Liver (tissue), 9 donors: ENCODE results near the gene HAAO. TPM values are rescaled to one million over a fixed set of nuclear protein-coding genes. Genes with fewer than 3 reads are reported as not detected.

Experiments used
- DNase-seq: peaks from one replicate; pipeline ENCODE4 v3.0.0-alpha.2; 2017; ENCODE audit warnings: low spot score
- H3K27ac ChIP-seq, 2 donors: one replicate each; pipeline ENCODE4 v1.7.0; 2013; ENCODE audit warnings: inconsistent platforms in 2 of 2, low read length in 2 of 2, control low read depth in 1 of 2, low read depth in 1 of 2, mild to moderate bottlenecking in 1 of 2
- H3K27me3 ChIP-seq, 4 donors: one replicate each; pipeline versions ENCODE4 v1.6.1 to v1.7.0; 2013; ENCODE audit warnings: low read length in 3 of 4, inconsistent platforms in 1 of 4, mild to moderate bottlenecking in 1 of 4, moderate library complexity in 1 of 4; ENCODE audit not compliant: control insufficient read depth in 4 of 4, insufficient read depth in 4 of 4
- H3K36me3 ChIP-seq, 4 donors: one replicate each; pipeline versions ENCODE4 v1.6.1 to v1.7.0; 2013; ENCODE audit warnings: low read length in 3 of 4, mild to moderate bottlenecking in 3 of 4, low read depth in 1 of 4, moderate library complexity in 1 of 4; ENCODE audit not compliant: control insufficient read depth in 4 of 4, insufficient read depth in 3 of 4
- H3K4me1 ChIP-seq, 4 donors: one replicate each; pipeline versions ENCODE4 v1.6.1 to v1.7.0; 2013; ENCODE audit warnings: low read length in 3 of 4, mild to moderate bottlenecking in 3 of 4, moderate library complexity in 1 of 4; ENCODE audit not compliant: control insufficient read depth in 4 of 4, insufficient read depth in 4 of 4
- H3K4me3 ChIP-seq, 3 donors: one replicate each; pipeline versions ENCODE4 v1.6.1 to v1.7.0; 2013; ENCODE audit warnings: low read length in 3 of 3, control low read depth in 1 of 3, low read depth in 1 of 3, mild to moderate bottlenecking in 1 of 3
- H3K9ac ChIP-seq, 2 donors: one replicate each; pipeline ENCODE4 v1.7.0; 2013; ENCODE audit warnings: low read length in 2 of 2, mild to moderate bottlenecking in 2 of 2, moderate library complexity in 2 of 2, control low read depth in 1 of 2, low read depth in 1 of 2
- H3K9me3 ChIP-seq, 4 donors: one replicate each; pipeline versions ENCODE4 v1.6.1 to v1.7.0; 2013; ENCODE audit warnings: low read length in 3 of 4; ENCODE audit not compliant: control insufficient read depth in 4 of 4
- CTCF ChIP-seq: fragments of 150-350 bp; IDR thresholded peaks from 2 replicates; pipeline ENCODE4 v1.5.1; 2017; ENCODE audit warnings: improper control_type of control experiment, low read depth, low read length; ENCODE audit not compliant: missing input control
- EGR1 ChIP-seq, 2 donors: IDR thresholded peaks; 2 replicates each; pipeline ENCODE4 v1.6.1; 2016 to 2018; ENCODE audit warnings: antibody characterized with exemption in 2 of 2, low read depth in 2 of 2
- FOXA1 ChIP-seq: IDR thresholded peaks from 2 replicates; pipeline ENCODE4 v1.6.1; 2016; ENCODE audit warnings: antibody characterized with exemption
- FOXA2 ChIP-seq: IDR thresholded peaks from 2 replicates; pipeline ENCODE4 v1.6.1; 2016; ENCODE audit warnings: antibody characterized with exemption
- GABPA ChIP-seq, 2 donors: IDR thresholded peaks in 1 of 2; conservative IDR thresholded peaks in 1 of 2; 2 replicates each; pipeline ENCODE4 v1.6.1; 2016; ENCODE audit warnings: antibody characterized with exemption in 2 of 2, mild to moderate bottlenecking in 1 of 2, moderate library complexity in 1 of 2
- HNF4A ChIP-seq, 2 donors: conservative IDR thresholded peaks; 2 replicates each; pipeline ENCODE4 v1.6.1; 2016; ENCODE audit warnings: antibody characterized with exemption in 2 of 2, mild to moderate bottlenecking in 2 of 2
- HNF4G ChIP-seq: IDR thresholded peaks from 2 replicates; pipeline ENCODE4 v1.6.1; 2016; ENCODE audit warnings: antibody characterized with exemption
- JUND ChIP-seq, 2 donors: IDR thresholded peaks; 2 replicates each; pipeline ENCODE4 v1.6.1; 2016; ENCODE audit warnings: antibody characterized with exemption in 2 of 2
- NR2F2 ChIP-seq: IDR thresholded peaks from 2 replicates; pipeline ENCODE4 v1.6.1; 2016; ENCODE audit warnings: antibody characterized with exemption
- RAD21 ChIP-seq, 2 donors: IDR thresholded peaks; 2 replicates each; pipeline ENCODE4 v1.6.1; 2016; ENCODE audit warnings: antibody characterized with exemption in 2 of 2, mild to moderate bottlenecking in 2 of 2
- RXRA ChIP-seq, 2 donors: IDR thresholded peaks; 2 replicates each; pipeline ENCODE4 v1.6.1; 2017 to 2018; ENCODE audit warnings: antibody characterized with exemption in 2 of 2, mild to moderate bottlenecking in 1 of 2
- SP1 ChIP-seq: IDR thresholded peaks from 2 replicates; pipeline ENCODE4 v1.6.1; 2018; ENCODE audit warnings: antibody characterized with exemption, mild to moderate bottlenecking
- TAF1 ChIP-seq: conservative IDR thresholded peaks from 2 replicates; pipeline ENCODE4 v1.6.1; 2016; ENCODE audit warnings: antibody characterized with exemption, mild to moderate bottlenecking
- YY1 ChIP-seq: IDR thresholded peaks from 2 replicates; pipeline ENCODE4 v1.6.1; 2016; ENCODE audit warnings: antibody characterized with exemption, mild to moderate bottlenecking
- ZBTB33 ChIP-seq: IDR thresholded peaks from 2 replicates; pipeline ENCODE4 v1.6.1; 2016; ENCODE audit warnings: antibody characterized with exemption
- WGBS: extraction: QIAGEN DNeasy Blood & Tissue Kit; methylation state at CpG from one replicate; pipeline ENCODE4 v1.1.7; 2013; 5-methylcytosine and 5-hydroxymethylcytosine counted together
- polyA plus RNA-seq, 2 donors: library from polyadenylated mRNA; stranded (reverse) in 1 of 2; unstranded in 1 of 2; fragments of 200-250 nt in 1 of 2; fragments of >200 nt in 1 of 2; fragmentation: Nextera tagmentation in 1 of 2; extraction: Ambion mirVana in 1 of 2; gene quantifications; one replicate each; pipeline versions ENCODE4 v1.2.1 to v1.2.3, GENCODE V29; 2013 to 2015
- total RNA-seq, 2 donors: library from RNA; depleted of rRNA; stranded (reverse); fragments of >200 nt; gene quantifications; one replicate each; pipeline ENCODE4 v1.2.3, GENCODE V29; 2014
- TF ChIP-seq, protein P1 (sequence below): IDR thresholded peaks from 2 replicates; pipeline ENCODE4 v1.6.1; 2016; ENCODE audit warnings: antibody characterized with exemption
- TF ChIP-seq, protein P2 (sequence below): IDR thresholded peaks from 2 replicates; pipeline ENCODE4 v1.6.1; 2016; ENCODE audit warnings: antibody characterized with exemption
- TF ChIP-seq, protein P3 (sequence below): IDR thresholded peaks from 2 replicates; pipeline ENCODE4 v1.6.1; 2016; ENCODE audit warnings: antibody characterized with exemption, mild to moderate bottlenecking
- donor health status: healthy.
- donor health status: healthy.
- donor health status: healthy.
- donor health status: healthy.
- donor health status: healthy.

The HAAO gene
- total and polyA plus RNA-seq, 4 donors = 17.4 to 140 (median 130) TPM

- Histone ChIP-seq H3K9me3 (no peaks in the 10 kb centered on the region), H3K27me3 (no peaks in the 10 kb centered on the region), H3K27ac (no peak overlapping the region), H3K4me1 (no peaks in the 10 kb centered on the region), H3K9ac (no peak overlapping the region), H3K4me3 (no peak overlapping the region), H3K36me3 (peaks cover 2 to 14% (median 7%) of the 10 kb centered on the region in 4 donors)
- 87% methylated on average over 19 of the region's 19 CpGs for WGBS
- DNase-seq = no peak
- TF ChIP-seq GABPA (IDR thresholded peaks at IDR 0.05 in 1 of 2, conservative IDR thresholded peaks at IDR 0.05 in 1 of 2) (no peak), HNF4A (conservative IDR thresholded peaks at IDR 0.05) (no peak), CTCF (peak; percentile 18), RAD21 (IDR thresholded peaks at IDR 0.05) (peak in 1 of 2 donors; percentile 67), NR2F2 (no peak)
- TF ChIP-seq, protein P1, sequence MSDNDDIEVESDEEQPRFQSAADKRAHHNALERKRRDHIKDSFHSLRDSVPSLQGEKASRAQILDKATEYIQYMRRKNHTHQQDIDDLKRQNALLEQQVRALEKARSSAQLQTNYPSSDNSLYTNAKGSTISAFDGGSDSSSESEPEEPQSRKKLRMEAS = no peak
Measured at GRCh38 chr2:42770288-42771131, 21.9 kb downstream of the HAAO start.

- H3K36me3 ChIP-seq = peaks cover 2 to 14% (median 7%) of the 10 kb centered on the region in 4 donors
- WGBS = 96% methylated on average over 10 of the region's 10 CpGs
- H3K4me3 ChIP-seq = no peak overlapping the region
- peaks cover 0 to 4% (median under 1%) of the 10 kb centered on the region in 4 donors for H3K4me1 ChIP-seq
- H3K9ac ChIP-seq = no peak overlapping the region
- H3K9me3 ChIP-seq = no peaks in the 10 kb centered on the region
- DNase-seq = no peak
- H3K27me3 ChIP-seq = no peaks in the 10 kb centered on the region
- H3K27ac ChIP-seq = no peak overlapping the region
- TF ChIP-seq CTCF (no peak), JUND (IDR thresholded peaks at IDR 0.05) (no peak), YY1 (no peak), RXRA (IDR thresholded peaks at IDR 0.05) (no peak), HNF4G (no peak), RAD21 (IDR thresholded peaks at IDR 0.05) (no peak), HNF4A (conservative IDR thresholded peaks at IDR 0.05) (no peak), EGR1 (IDR thresholded peaks at IDR 0.05; ENCODE audit: low read depth in 2 of 2) (no peak), SP1 (no peak), ZBTB33 (no peak), FOXA1 (no peak), NR2F2 (no peak), GABPA (IDR thresholded peaks at IDR 0.05 in 1 of 2, conservative IDR thresholded peaks at IDR 0.05 in 1 of 2) (no peak), TAF1 (no peak), FOXA2 (no peak)
- TF ChIP-seq, protein P2, sequence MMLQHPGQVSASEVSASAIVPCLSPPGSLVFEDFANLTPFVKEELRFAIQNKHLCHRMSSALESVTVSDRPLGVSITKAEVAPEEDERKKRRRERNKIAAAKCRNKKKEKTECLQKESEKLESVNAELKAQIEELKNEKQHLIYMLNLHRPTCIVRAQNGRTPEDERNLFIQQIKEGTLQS = no peak
- TF ChIP-seq, protein P1 = no peak
- TF ChIP-seq, protein P3, sequence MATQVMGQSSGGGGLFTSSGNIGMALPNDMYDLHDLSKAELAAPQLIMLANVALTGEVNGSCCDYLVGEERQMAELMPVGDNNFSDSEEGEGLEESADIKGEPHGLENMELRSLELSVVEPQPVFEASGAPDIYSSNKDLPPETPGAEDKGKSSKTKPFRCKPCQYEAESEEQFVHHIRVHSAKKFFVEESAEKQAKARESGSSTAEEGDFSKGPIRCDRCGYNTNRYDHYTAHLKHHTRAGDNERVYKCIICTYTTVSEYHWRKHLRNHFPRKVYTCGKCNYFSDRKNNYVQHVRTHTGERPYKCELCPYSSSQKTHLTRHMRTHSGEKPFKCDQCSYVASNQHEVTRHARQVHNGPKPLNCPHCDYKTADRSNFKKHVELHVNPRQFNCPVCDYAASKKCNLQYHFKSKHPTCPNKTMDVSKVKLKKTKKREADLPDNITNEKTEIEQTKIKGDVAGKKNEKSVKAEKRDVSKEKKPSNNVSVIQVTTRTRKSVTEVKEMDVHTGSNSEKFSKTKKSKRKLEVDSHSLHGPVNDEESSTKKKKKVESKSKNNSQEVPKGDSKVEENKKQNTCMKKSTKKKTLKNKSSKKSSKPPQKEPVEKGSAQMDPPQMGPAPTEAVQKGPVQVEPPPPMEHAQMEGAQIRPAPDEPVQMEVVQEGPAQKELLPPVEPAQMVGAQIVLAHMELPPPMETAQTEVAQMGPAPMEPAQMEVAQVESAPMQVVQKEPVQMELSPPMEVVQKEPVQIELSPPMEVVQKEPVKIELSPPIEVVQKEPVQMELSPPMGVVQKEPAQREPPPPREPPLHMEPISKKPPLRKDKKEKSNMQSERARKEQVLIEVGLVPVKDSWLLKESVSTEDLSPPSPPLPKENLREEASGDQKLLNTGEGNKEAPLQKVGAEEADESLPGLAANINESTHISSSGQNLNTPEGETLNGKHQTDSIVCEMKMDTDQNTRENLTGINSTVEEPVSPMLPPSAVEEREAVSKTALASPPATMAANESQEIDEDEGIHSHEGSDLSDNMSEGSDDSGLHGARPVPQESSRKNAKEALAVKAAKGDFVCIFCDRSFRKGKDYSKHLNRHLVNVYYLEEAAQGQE = no peak
Measured at GRCh38 chr2:42769583-42770287, 22.6 kb downstream of the HAAO start.
